GM13977 (cell line): Measurements from ENCODE around the gene FBXO36.

Source experiments
- DNase-seq: peaks from one replicate; pipeline ENCODE4 v3.0.0; 2012; ENCODE audit warnings: low spot score
- in situ Hi-C: fragments of 300-500 bp; cut with MboI; formaldehyde crosslinking; loops from one replicate; pipeline ENCODE4 v1.12.0; 2022; ENCODE audit warnings: low sequenced_read_pairs, low pct_unique_long_range_greater_than_20kb, mixed read lengths, inconsistent platforms; ENCODE audit not compliant: unreplicated experiment
- TF ChIP-seq, protein P1 (sequence below): IDR thresholded peaks from 2 replicates; pipeline ENCODE4 v1.5.1; 2012; ENCODE audit warnings: mild to moderate bottlenecking, control low read depth; ENCODE audit not compliant: insufficient read depth; ENCODE audit errors: extremely low read depth, missing control alignments

FBXO36 gene

DNA sequence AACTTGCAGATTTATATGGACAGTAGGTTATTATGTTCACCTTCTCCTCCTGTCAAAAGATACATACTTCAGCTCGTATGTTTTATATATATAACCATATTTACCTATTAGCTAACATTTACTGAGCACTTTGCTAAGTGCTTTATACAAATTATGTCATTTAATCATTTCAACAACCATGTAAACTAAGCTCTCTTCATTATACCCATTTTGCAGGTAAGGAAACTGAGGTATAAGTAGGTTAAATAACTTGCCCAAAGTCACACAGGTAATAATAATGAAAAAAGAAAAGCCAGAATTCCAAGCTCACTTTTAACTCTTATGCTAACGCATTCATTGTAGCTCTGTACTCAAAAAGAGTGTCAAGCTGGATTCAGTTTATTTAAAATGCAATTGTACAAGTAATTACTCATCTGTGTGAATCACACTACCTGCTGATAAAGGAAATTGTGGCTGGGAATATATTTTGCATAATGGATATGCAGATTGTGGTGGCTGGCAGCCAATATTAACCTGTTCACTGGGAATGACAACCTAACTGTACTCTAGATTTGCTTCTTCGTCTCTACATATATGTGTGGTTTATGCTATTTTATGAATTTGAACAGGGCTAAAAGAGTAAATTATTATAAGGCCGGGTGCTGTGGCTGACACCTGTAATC lies 125.8 kb downstream of the FBXO36 start:
- TF ChIP-seq, protein P1, sequence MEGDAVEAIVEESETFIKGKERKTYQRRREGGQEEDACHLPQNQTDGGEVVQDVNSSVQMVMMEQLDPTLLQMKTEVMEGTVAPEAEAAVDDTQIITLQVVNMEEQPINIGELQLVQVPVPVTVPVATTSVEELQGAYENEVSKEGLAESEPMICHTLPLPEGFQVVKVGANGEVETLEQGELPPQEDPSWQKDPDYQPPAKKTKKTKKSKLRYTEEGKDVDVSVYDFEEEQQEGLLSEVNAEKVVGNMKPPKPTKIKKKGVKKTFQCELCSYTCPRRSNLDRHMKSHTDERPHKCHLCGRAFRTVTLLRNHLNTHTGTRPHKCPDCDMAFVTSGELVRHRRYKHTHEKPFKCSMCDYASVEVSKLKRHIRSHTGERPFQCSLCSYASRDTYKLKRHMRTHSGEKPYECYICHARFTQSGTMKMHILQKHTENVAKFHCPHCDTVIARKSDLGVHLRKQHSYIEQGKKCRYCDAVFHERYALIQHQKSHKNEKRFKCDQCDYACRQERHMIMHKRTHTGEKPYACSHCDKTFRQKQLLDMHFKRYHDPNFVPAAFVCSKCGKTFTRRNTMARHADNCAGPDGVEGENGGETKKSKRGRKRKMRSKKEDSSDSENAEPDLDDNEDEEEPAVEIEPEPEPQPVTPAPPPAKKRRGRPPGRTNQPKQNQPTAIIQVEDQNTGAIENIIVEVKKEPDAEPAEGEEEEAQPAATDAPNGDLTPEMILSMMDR = no peak
- in situ Hi-C loops = no loop called here
- DNase-seq = no peak

DNA sequence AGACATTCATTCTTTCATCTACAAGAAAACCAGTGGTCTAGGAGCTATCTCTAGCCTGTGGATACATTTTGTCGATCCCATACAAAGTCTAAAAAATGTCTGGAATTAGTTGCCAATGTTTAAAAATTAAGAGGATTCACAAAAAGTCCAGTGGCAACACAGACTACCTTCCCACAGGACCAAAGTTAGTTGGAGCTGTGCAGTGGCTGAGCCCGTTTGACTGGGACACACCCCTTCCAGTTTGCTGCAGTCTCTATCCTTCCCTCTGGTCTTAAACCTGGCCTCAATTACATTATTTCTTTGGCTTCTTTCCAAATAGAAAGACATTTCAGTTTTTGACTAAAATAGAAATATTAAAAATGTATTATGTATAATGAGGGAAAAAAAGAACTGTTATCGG lies 127.8 kb downstream of the FBXO36 start:
- TF ChIP-seq, protein P1 = no peak
- in situ Hi-C loops = no loop called here
- no peak for DNase-seq

DNA sequence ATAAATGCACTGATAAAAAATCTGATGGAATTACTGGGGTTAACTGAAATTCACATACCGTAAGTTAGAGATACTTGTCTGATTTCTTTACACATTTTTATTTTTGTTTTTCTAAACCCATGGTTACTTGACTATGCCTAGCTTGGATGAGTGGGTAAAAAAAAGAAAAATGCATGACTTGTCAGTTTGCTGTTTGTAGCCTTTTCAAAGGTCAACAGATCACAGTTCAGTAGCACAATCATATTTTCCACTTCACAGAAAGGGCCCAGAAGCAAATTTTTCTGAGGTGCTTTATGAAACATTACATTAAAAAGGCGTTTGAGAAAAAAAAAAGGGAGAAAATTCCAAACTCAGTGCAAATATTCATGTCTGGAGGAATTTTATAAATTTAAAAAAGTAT lies 130.0 kb downstream of the FBXO36 start:
- in situ Hi-C loops = no loop called here

DNA sequence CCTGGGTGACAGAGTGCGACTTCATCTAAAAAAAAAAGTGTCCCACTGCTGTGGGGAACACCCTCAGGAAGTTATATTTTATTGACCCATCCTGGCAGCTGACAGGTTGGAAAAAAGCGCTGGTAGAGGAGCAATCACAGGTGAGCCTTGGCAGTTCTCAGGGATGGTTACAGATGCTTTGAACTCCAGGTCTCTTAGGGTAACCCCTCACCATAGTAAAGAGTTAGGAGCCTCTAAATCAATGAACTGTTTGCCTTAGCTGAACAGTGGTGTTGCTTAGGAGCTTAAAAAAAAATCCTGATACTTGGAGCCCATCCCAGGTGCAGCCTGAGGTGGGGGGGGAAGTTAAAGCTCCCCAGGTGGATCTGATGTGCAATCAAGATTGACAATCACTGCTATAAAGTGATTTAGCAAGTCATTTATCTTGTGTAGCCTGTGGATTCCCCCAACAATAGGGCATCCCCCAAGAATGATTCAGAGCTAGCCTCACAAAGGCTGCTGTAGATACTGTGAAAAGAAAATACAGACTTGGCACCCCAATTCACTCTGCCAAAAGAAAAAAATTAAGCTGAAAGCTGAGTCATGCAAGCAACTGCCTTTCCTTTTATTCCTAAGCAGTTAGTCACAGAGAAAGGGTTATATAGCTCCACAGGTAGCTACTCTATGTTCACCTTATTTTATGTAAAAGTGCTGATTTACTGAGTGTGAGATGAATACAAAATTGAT lies 131.6 kb downstream of the FBXO36 start:
- peak; percentile 25 for DNase-seq
- in situ Hi-C loops = no loop called here
- TF ChIP-seq, protein P1 = no peak

More for the DNA sequence above, 130.0 kb downstream of the FBXO36 start:
- TF ChIP-seq, protein P1 = no peak
- no peak for DNase-seq

DNA sequence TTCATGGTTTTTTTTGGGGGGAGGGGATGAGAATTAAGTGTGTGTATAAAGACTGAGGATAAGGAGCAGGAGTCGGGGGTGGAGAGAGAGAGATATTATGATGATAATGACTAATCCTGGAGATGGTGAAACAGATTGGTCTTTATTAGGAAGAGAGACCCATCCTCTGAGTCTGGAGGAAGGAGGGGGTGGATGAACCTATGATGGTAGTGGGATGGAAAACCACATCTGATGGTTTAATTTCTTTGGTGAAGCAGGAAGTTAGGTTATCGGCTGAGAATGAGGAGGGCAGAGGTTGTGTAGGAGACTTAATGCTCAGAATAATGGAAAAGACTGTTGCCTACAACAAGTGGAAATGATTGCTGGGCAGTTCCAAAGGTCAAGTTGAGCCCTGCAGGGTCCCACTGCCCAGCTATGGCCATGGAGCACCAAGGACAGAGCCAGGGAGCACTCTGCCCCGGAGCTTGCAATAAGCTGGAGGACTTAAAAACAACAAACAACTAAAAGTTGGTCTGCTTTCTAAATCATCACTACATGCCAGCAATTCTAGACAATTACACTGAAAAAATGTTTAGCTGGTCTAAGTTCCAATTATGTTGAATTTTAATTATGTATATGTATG lies 138.5 kb downstream of the FBXO36 start:
- TF ChIP-seq, protein P1 = no peak
- no peak for DNase-seq
- in situ Hi-C loops = no loop called here
